Hypothalamus (tissue), 51 donors: ENCODE data around the gene EPC2.
"Not testable (repeated sequence)": the region's sequence is repeated elsewhere in the genome, so short reads cannot be mapped to it uniquely, and the experiment has no call there.

Experiments
- DNase-seq, 51 donors: peaks; one replicate each; lab custom pipeline; 2025; lab: John Stamatoyannopoulos, UW

The EPC2 gene

GRCh38 chr2:148721520-148721931, 77.0 kb downstream of the EPC2 start:
- DNase-seq, result no peak

GRCh38 chr2:148721991-148722777, 77.6 kb downstream of the EPC2 start:
- no peak for DNase-seq

DNA sequence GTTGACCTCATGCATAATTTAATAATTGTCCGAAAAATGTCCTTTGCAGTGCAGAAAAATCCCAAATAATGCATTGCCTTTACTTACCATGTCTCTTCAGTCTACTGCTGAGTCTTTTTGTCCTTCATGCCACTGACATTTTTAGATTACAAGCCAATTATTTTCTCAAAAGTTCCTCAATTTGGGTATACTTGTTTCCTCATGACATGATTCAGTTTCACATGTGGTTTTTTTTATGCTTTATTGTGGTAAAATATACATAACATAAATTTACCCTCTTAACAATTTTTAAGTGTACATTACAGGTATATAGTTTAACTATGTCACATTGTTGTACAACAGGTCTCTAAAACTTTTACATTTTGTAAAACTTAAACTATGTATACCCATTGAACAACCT, 81.0 kb downstream of the EPC2 start:
- no peak for DNase-seq

GRCh38 chr2:148726228-148726627, 81.7 kb downstream of the EPC2 start:
- DNase-seq, result no peak

GRCh38 chr2:148730085-148730484, 85.5 kb downstream of the EPC2 start:
- DNase-seq, result no peak

DNA sequence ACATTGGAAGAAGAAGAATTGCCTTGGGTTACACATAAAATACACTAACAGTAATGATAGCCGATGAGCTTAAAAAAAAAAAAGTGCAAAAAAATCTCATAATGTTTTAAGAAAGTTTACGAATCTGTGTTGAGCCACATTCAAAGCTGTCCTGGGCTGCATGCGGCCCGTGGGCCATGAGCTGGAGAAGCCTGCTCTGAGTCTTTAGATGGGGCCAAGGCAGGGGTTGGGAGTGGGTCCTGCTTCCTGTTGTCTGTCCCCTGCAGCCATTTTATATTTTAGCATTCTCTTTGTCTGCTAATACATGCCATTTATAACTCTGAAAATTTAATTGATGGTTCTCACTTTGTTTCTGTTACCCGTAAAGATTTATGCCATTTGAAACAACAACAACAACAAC, 93.2 kb downstream of the EPC2 start:
- DNase-seq, result no peak

- no peak for DNase-seq
Observed at GRCh38 chr2:148739454-148740105, 95.0 kb downstream of the EPC2 start.

- DNase-seq, result no peak
Observed at GRCh38 chr2:148742373-148742772, 97.8 kb downstream of the EPC2 start.

GRCh38 chr2:148745151-148745851, 100.8 kb downstream of the EPC2 start:
- DNase-seq, result no peak

GRCh38 chr2:148746973-148747372, 102.4 kb downstream of the EPC2 start:
- DNase-seq, result no peak

DNA sequence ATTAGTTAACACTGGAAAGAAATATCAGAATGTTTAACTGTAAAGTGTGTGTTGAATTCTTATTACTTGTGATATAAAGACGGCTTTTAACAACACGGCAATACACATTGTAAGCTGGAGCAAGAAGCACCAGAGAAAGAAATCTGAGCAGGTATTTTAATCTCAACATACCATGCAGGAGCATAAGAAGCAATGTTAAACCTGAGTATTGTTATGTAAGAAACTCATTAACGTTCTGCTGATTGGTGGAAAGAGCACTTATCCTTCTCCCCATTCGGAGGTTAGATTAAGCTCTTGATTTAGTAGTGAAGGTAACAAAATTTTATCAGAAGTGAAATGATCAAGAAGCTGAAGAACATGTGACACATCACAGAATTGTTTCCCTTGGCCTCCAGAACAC, 107.4 kb downstream of the EPC2 start:
- DNase-seq, result no peak

DNA sequence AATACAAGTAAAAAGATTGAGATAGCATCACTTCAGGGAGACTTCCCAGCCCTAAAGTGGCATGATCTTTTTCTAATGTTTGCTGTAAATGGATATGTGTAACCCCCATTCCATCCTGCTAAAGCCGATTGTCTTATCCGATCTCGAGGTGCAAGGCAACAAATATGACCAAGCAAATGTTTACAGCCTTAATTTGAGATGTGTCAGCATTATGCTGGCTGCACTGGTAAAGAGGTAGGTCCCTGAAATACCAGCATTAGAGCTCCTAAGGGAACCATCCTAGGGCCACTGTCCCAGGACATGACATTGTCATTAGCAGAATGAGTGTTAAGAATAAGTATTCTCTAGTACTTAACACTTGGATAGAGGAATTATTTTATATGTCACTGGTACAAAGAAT, 108.4 kb downstream of the EPC2 start:
- DNase-seq, result no peak

- DNase-seq, result no peak
Observed at GRCh38 chr2:148754864-148755263, 110.3 kb downstream of the EPC2 start.

GRCh38 chr2:148756292-148756975, 111.9 kb downstream of the EPC2 start:
- no peak for DNase-seq

- DNase-seq, result no peak
Observed at GRCh38 chr2:148764815-148765214, 120.3 kb downstream of the EPC2 start.

DNA sequence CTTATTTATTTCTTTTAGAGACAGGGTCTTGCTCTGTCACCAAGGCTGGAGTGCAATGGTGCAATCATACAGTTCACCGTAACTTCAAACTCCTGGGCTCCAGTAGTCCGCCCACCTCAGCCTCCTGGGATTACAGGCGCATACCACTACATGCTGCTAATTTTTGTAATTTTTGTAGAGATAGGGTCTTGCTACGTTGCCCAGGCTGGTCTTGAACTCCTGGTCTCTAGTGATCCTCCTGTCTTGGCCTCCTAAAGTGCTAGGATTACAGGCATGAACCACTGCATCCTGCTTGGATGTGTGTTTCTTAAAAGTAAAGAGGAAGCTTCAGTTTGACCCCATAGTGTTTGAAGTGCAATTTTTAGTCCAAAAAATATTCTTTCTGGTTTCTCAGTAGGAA, 125.5 kb downstream of the EPC2 start:
- no peak for DNase-seq

GRCh38 chr2:148781544-148781943, 137.0 kb downstream of the EPC2 start:
- DNase-seq, result no peak

- no peak for DNase-seq
Observed at GRCh38 chr2:148789059-148789458, 144.5 kb downstream of the EPC2 start.

DNA sequence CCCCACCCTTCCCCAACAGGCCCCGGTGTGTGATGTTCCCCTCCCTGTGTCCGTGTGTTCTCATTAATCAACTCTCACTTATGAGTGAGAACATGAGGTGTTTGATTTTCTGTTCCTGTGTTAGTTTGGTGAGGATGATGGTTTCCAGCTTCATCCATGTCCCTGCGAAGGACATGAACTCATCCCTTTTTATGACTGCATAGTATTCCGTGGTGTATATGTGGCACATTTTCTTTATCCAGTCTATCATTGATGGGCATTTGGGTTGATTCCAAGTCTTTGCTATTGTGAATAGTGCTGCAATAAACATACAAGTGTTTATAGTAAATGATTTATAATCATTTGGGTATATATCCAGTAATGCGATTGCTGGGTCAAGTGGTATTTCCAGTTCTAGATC, 145.6 kb downstream of the EPC2 start:
- DNase-seq, result not testable (repeated sequence)

DNA sequence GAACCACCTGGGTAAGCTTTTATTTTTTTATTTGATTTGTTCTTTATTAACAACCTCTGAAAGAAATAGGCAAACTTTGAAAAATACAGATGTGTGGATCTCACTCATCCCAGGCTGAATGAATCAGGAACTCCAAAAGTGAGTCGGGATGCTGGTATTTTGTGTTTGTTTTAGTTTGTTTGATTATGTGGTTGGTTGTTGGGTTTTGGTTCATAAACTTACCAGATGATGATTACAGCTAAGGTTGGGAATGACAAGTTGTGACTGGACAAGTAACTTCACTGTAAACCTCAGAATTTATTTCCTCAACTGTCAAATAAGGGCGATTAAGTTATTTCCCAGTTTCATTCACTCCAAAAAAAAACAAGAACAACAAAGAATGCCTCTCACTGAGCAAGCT, 150.0 kb downstream of the EPC2 start:
- DNase-seq, result no peak
